HG03558 (cell line): ENCODE results near the gene NDUFB10.
"Not testable (repeated sequence)": the region's sequence is repeated elsewhere in the genome, so short reads cannot be mapped to it uniquely, and the experiment has no call there.

ENCODE experiments used
- ATAC-seq: cut with Tn5 transposase; IDR thresholded peaks from one replicate; pipeline ENCODE4 v1.9.1; 2021; ENCODE audit warnings: moderate number of reproducible peaks; ENCODE audit not compliant: unreplicated experiment; ENCODE audit errors: extremely low read depth

Gene NDUFB10

DNA sequence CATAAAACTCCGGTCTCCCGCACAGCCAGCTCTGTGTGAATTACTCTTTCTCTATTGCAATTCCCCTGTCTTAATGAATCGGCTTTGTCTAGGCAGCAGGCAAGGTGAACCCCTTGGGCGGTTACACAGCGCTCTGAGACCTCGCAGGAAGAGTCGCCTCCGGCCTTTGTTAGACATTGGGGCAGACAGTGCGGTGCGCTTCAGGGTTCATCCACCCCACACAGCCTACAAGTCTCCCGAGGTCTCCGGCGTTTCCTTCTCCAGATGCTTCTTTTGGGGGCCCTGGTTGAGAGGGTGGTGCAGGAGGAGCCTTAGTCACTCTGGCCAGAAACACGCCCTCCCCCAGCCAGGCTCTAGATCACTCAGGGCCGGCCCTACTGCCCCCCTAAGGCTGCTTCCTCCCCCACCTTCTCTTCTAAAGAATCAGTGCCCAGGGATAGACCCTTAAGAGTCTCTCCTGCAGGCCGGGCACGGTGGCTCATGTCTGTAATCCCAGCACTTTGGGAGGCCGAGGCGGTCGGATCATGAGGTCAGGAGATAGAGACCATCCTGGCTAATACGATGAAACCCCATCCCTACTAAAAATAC, 14.6 kb upstream of the NDUFB10 start:
- ATAC-seq: no peak

DNA sequence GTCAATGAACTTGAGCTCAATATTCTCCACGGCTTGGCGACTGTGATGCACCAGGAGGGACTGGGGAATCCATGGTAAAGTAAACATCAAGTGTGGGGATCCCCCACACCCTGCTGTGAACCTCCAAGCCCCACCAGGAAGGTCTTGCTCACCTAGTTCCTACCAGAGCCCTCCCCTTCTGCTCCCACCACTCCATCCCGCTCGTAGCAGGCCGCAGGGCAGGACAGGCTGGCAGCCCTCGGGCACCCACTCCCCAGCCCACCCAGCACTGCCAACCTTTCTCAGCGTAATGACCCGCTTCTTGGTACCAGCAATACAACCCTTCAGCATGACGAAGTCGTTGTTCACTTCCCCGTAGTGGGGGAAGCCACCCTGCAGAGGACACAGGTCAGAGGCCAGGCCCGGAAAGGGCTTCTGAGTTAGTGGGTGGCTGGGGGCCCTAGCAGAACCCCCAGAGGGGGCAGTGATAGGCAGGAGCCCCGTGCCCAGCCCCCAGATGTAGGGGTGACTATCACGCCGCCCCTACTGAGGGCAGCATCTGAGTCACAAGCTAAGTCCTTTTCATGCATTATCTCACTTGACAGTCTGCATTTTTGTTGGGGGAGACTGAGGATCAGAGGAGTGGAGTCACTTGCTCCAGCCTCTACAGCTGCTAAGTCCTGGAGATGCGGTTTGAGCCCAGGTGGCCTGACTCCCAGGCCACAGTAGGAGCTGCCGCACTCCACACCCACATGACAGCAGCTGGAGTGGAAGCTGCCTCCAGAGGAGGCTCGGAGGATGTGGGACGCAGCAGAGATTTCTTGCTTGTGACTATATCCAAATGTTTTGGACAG, 13.6 kb upstream of the NDUFB10 start:
- ATAC-seq: no peak

DNA sequence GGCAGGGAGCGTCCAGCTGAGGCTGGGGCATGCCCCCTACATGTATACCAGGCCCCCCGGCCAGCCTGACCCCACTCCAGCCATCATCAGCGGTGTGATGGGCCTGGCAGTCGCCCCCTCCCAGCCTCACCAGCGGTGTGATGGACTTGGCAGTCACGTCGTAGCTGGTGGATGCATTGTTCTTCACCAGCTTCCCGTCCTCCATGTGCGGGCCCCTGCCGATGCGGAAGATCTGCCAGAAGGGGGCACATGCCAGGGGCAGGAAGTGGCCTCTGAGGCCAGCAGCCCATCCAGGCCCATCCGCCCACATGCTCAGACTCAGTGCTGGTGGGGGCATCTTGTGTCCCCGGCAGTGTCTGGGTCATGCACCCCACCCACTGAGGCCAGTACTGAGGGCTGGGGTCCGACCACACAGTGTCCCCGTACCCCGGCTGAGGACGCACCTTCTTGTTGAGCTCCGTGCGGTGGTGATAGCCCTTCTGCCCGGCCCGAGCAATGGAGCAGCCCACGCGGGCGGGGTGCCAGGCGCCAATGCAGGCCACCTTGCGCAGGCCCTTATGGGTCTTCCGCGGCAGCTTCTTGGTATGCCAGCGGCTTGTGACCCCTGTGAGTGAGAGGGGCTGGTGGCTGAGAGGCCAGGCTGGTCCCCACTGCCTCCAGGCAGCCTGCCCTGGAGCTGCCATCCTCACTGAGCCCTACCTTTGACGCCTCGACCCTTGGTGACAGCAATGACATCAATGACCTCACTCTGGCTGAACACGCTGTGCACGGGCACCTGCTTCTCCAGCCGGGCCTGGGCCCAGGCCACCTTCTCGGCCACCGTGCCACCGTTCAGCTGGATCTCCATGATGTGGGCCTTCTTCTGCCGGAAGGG, 12.6 kb upstream of the NDUFB10 start:
- ATAC-seq: no peak

DNA sequence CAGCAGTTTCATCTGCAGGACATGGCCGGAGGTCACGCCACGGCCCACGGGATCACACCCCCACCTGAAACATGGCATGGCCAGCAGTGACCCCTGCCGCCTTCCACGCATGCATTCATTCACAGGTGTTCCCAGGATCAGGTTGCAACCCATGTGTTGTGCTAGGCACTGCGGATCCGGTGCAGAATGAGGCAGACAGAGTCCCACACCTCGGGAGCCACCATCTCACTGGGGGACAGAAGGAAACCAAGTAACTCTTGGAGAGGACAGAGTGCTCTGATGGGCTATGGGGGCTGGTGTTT, 12.0 kb upstream of the NDUFB10 start:
- no peak for ATAC-seq

DNA sequence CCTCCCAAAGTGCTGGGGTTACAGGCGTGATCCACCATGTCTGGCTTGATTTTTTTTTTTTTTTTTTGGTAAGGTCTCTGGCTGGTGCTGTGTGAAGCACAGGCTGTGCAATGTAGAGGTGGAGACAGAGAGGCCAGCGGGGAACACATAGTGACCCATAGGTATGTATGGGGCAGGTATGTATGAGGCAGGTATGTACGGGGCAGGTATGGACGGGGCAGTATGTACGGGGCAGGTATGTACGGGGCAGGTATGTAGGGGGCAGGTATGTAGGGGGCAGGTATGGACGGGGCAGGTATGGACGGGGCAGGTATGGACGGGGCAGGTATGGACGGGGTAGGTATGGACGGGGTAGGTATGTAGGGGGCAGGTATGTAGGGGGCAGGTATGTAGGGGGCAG, 9.8 kb upstream of the NDUFB10 start:
- no peak for ATAC-seq

DNA sequence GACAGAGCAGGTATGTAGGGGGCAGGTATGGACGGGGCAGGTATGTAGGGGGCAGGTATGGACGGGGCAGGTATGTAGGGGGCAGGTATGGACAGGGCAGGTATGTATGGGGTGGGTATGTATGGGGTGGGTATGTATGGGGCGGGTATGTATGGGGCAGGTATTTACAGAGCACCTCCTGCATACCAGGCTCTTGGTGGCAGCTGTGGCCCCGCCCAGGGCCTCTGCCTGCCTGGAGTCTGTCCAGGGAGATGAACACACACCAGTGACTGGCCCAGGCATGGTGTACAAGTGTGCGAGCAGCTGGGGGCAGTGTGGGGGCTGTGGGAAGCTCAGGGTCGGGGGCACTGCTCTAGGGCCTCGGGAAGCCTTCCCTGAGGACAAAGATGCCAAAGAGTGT, 9.3 kb upstream of the NDUFB10 start:
- ATAC-seq: no peak

DNA sequence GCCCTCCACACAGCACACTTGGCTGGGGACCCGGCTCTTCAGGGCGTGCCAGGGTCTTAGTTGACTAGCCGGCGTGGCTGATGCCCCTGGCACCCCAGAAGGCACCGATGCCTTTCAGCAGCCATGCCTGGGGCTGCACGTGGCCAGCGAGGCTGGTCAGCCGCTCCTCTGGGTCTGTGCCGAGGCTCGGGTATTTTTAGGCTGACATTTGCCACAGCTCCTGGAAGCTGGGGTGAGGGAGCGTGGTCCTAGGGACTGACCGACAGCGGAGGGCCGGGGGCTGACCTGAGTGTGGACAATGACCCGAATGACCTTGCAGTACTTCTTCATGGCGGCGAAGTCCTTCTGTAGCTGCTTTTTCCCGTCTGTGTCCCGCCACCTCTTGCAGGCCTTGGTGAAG, 8.8 kb upstream of the NDUFB10 start:
- ATAC-seq: no peak

DNA sequence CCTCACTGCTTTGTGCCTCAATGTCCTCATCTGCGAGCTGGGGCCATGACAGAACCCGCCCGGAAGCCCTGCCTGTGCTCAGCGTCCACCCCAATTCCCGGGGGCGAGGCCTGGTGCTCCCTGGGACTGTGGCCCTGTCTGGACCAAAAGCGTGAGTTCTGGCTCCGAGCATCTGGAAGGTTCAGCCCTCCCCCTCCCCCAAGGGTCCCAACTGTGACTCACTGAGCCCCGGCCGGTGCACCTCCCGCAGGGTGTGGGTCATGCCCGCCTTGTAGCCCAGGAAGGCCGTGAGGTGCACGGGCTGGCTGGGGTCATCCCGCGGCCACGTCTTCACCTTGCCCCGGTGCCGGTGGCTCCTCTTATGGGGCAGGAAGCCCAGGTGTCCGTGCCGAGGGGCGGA, 5.6 kb upstream of the NDUFB10 start:
- no peak for ATAC-seq

DNA sequence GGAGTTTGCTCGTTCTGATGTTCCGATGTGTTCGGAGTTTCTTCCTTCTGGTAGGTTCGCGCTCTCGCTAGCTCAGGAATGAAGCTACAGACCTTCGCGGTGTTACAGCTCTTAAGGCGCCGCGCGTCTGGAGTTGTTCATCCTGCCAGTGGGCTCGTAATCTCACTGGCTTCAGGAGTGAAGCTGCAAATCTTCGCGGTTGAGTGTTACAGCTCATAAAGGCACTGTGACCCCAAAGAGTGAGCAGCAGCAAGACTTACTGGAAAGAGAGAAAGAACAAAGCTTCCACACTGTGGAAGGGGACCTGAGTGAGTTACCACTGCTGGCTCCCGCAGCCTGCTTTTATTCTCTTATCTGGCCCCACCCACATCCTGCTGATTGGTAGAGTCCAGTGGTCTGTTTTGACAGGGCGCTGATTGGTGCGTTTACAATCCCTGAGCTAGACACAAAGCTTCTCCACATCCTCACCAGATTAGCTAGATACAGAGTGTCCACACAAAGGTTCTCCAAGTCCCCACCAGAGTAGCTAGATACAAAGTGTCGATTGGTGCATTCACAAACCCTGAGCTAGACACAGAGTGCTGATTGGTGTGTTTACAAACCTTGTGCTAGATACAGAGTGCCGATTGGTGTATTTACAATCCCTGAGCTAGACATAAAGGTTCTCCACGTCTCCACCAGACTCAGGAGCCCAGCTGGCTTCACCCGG, 1.8 kb upstream of the NDUFB10 start:
- ATAC-seq: not testable (repeated sequence)

DNA sequence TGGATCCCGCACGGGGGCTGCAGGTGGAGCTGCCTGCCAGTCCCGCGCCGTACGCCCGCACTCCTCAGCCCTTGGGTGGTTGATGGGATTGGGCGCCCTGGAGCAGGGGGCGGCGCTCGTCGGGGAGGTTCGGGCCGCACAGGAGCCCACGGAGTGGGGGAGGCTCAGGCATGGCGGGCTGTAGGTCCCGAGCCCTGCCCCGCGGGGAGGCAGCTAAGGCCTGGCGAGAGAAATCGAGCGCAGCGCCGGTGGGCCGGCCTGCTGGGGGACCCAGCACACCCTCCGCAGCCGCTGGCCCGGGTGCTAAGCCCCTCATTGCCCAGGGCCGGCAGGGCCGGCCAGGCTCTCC, 1.2 kb upstream of the NDUFB10 start:
- not testable (repeated sequence) for ATAC-seq

DNA sequence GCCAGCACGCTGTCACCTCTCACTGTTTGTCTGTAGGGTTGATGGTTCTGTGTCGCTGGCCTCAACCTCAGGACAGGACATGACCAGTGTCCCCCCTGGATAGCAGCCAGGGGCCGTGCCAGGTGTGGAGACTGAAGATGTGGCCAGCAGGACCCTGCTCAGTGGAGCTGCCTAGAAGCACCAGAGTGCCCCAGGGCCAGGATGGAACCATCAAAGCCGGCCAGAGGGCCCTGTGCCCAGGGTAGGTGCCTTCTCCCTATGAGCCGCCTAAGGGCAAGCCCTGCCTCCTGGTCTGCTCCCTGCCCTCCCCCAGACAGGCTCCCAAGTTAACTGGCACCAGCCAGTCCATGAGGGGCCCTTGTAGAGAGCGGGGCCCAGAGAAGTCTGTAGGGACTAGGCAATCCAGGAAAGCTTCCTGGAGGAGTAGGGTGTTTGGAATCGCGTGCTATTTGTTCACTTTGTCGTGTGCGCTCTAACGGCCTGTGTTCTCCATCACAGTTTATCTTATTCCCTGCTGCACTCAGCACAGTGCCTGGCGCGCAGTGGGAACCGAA, 546 bp upstream of the NDUFB10 start:
- no peak for ATAC-seq

DNA sequence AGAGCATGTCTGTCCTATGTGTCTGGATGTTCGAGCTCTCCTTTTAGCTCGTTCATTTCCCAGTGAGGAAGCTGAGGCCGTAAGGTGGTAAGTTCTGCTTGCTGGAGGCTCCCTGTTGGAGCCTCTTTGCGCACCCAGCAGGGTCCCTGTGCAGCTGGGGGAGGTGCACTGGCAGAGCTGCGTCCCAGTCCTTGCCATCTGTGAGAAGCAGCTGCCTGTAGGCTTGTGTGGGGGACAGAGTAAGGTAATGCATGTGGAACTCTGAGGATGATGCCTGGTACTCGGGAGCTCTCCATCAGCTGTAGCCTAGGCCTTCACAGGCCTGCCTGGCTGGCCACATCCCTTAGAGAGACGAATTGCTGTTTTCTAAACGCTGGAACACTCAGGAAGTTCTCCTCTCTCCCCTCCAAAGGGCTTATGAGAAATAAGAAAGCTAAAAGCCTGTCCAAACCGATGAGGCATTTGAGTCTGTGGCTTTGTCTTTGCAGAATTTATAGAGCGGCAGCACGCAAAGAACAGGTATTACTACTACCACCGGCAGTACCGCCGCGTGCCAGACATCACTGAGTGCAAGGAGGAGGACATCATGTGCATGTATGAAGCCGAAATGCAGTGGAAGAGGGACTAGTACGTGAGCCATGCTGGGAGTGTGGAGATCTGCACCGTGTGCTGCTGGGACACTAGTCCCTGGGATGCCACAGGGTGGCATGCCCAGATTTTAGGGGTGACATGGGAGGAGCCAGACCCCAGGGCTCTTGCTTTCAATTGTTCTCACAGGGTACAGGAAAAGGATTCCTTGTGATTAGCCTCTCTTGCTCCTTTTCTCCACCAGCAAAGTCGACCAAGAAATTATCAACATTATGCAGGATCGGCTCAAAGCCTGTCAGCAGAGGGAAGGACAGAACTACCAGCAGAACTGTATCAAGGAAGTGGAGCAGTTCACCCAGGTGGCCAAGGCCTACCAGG, 1.6 kb downstream of the NDUFB10 start:
- ATAC-seq: no peak

DNA sequence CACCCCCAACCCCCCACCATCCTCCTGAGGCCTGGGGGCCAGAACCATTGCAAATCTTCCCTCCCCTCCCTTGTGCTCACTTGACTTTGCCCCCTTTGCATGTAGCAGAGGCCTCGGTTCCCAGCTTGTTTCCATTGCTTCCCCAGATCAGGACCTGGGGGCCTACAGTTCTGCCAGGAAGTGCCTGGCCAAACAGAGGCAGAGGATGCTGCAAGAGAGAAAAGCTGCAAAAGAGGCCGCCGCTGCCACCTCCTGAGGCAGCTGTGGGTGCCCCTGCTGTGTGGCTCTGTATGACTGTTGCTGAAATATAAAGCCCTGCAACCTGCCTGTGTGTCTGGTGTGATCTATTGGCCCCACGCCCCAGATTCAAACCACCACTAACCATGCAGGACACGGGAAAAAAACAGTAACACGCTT, 2.3 kb downstream of the NDUFB10 start:
- ATAC-seq: no peak

DNA sequence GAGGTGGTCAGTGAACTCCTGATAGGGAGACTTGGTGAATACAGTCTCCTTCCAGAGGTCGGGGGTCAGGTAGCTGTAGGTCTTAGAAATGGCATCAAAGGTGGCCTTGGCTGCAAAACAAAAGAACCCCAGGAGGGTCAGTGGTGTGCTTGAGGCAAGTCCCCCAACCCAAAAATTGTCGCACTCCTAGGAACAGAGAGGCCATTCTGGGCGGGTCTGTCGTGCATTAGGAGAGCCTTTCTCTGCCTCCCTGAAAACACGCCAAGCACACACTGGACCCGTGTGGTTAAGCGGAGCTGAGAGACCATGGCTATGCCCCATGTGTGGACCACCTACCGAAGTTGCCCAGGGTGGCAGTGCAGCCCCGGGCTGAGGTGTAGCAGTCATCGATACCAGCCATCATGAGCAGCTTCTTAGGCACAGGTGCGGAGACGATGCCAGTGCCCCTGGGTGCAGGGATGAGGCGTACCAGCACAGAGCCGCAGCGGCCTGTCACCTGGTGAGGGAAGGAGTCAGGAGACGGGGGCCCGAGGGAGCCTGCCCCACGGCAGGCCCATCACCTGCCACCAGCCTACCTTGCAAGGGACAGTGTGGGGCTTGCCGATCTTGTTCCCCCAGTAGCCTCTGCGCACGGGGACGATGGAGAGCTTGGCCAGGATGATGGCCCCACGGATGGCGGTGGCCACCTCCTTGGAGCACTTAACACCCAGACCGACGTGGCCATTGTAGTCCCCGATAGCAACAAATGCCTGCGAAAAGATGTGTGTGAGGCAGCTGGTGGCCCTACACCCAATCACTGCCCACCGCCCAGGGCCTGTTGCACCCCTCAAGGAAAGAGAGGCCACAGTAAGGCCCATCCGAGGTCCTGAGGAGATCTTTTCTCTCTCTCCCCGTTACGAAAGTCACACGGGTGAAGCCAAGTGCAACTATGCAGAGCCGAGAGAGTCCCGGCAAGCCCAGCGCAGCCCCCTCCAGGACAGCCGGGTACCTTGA, 3.1 kb downstream of the NDUFB10 start:
- not testable (repeated sequence) for ATAC-seq

DNA sequence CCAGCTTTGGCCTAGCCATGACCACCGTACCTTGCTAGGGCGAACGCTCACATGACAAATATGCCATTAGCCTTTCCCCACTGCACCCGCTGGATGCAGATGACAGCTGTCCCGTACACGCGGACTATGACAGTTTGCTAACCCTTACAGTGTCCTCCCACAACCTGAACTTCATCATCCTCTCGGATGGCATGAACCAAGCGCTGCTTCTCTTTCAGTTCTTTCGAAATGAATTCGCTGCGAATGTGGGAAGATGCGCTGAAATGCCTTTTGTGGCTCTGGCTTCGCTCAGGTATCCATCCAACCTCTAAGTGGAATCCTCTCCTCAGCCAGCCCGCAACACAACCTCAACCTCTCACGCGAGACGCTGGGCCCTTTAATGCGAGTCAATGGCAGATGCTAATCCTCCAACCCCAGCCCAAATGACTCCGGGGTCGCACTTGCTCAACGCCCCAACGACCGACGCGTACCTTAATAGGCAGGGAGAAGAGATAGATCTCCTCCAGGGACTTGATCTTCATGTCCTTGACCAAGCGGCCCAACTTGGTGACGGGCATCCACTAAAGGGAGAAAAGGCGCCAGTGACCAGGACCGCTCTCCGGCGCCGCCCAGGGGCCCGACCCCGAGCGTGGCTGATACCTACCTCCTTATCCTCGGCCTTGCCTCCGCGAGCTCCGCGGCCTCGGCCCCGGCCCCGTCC, 4.6 kb downstream of the NDUFB10 start:
- ATAC-seq: no peak

DNA sequence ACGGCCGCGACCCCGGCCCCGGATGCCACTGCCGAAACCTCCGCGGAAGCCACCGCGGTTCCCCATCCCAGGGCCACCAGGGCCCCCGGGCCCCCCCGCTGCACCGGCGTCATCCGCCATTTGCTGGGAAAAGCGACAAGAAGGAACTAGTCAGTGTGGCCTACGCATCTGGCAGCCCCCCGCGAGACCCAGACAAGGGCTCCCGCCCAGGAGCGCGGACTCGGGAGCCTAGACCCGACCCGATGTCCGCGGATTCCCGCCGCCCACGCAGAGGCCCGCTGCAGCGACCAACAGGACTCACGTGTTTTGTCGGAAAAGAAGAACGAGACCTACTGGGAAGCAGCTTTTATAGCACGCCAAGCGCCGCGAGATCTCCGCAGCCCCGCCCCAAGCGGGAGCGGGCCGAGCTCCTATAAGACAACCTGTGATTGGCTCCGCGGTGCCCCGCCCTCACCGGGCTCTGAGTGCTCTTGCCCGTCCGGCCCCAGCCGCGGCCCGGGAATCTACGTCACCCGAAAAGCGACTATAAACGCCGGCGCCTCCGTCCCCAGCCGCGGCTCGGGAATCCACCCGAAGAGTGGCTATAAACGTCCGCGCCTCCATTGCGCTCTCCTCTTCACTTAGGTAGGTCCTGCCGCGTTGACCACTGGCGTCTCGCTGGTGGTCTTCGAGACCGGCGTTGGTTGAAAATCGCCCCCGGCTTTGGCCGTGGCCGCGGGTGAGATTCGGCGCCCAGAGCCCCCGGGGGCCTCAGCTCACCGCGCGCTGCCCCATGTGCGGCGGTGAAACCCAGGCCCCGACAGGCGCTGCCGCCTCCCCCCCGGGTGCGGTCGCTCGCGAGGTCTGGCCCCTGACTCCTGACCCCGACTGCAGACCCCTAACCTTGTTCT, 5.4 kb downstream of the NDUFB10 start, which contains the start of gene RPS2:
RPS2 (minus strand) TSS at position 321 of the 890 bp plus-strand sequence; CDS start at position 120, 201 bp downstream.
- ATAC-seq: peak; percentile 70
